Uterus (tissue), 4 donors: ENCODE measurements around the gene DAP3. TPM values are rescaled to one million over a fixed set of nuclear protein-coding genes. Genes with fewer than 3 reads are reported as not detected.
"Not testable (repeated sequence)": the region's sequence is repeated elsewhere in the genome, so short reads cannot be mapped to it uniquely, and the experiment has no call there.

ENCODE experiments used
- DNase-seq, 2 donors: peaks; one replicate each; pipeline ENCODE4 v3.0.0-alpha.2; 2019 to 2020
- H3K27ac ChIP-seq, 2 donors: fragments of 200-600 bp; sonication (generic); 1 replicate in 1 of 2; 2 replicates in 1 of 2; pipeline ENCODE4 v1.5.1; 2016 to 2018
- H3K27me3 ChIP-seq, 2 donors: fragments of 200-600 bp; sonication (generic); one replicate each; pipeline ENCODE4 v1.5.1; 2018 to 2019; ENCODE audit warnings: control low read depth in 1 of 2
- H3K36me3 ChIP-seq, 2 donors: fragments of 200-600 bp; sonication (generic); one replicate each; pipeline ENCODE4 v1.5.1; 2019; ENCODE audit warnings: control low read depth in 1 of 2
- H3K4me1 ChIP-seq, 2 donors: fragments of 200-600 bp; sonication (generic); one replicate each; pipeline ENCODE4 v1.5.1; 2018 to 2019; ENCODE audit warnings: control low read depth in 1 of 2
- H3K4me3 ChIP-seq, 2 donors: fragments of 200-600 bp; sonication (generic); 1 replicate in 1 of 2; 2 replicates in 1 of 2; pipeline ENCODE4 v1.5.1; 2018 to 2019; ENCODE audit warnings: mild to moderate bottlenecking in 1 of 2
- H3K9me3 ChIP-seq, 2 donors: fragments of 200-600 bp; sonication (generic); one replicate each; pipeline ENCODE4 v1.5.1; 2019; ENCODE audit warnings: control low read depth in 1 of 2
- CTCF ChIP-seq, 4 experiments: fragments of 200-600 bp in 2 of 4; fragments of 450-650 bp in 2 of 4; sonication (generic) in 2 of 4; IDR thresholded peaks; one replicate each; pipeline ENCODE4 v1.5.1; 2016 to 2019; ENCODE audit warnings: antibody characterized with exemption in 4 of 4, mild to moderate bottlenecking in 2 of 4, moderate library complexity in 1 of 4
- POLR2A ChIP-seq, 2 donors: fragments of 450-650 bp; IDR thresholded peaks; one replicate each; pipeline ENCODE4 v1.6.1; 2016; ENCODE audit warnings: antibody characterized with exemption in 2 of 2, mild to moderate bottlenecking in 1 of 2, moderate library complexity in 1 of 2
- intact Hi-C: fragments of 100-400 bp; cut with DNase I; formaldehyde crosslinking; loops from one replicate; pipeline ENCODE4 v1.15.1; 2023; ENCODE audit warnings: low total_unique reads
- total RNA-seq, 4 donors: library from RNA; depleted of rRNA in 3 of 4; stranded (reverse); fragments of >200 nt in 3 of 4; gene quantifications; one replicate each; pipeline versions ENCODE4 v1.1.0 to v1.2.4, GENCODE V29; 2014 to 2023
- donor health status: DM: yes; HTN: yes; CAD: no.

DAP3 gene
- total RNA-seq, 4 donors from 2014 or later, result 43.5 to 177 (median 69.6) TPM

DNA sequence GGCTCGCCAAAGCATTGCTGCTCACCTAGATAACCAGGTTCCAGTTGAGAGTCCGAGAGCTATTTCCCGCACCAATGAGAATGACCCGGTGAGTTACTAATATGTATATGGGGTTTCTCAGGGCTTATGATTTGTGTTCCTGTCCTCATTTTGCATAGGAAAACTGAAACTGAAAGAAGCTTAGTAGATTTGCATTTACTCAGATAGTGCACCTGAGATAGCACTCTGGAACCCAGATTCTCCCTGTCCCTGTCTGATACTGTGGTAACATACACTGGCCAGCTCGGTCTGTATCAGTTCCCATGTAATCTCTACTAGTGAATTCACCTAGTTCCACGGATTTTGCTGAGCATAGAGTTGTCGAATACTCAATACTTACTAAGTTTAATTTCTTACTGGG, 28.1 kb downstream of the DAP3 start:
- H3K36me3 ChIP-seq, result no peaks in the 10 kb centered on the region
- intact Hi-C loops, result no loop called here

DNA sequence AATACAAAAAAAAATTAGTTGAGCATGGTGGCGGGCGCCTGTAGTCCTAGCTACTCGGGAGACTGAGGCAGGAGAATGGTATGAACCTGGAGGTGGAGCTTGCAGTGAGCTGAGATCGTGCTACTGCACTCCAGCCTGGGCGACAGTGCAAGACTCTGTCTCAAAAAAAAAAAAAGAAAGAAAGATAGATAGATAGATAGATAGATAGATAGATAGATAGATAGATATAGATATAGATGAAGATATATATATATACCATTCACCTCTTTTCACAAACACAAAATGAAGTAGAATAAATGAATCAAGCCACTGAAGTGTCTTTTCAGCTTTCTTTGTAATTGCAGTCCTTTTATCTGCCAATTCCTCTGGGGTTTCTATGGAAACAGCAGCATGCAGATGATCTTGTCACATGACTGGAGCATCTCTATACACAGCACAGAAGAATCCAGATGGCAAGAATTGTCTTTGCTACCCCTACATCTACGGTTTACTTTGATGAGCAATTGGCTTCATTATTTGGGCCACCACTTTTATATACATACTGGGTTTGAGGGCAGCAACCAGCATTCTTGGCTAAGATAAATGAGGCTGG, 29.7 kb downstream of the DAP3 start:
- H3K27me3 ChIP-seq, H3K27ac ChIP-seq, intact Hi-C loops, H3K9me3 ChIP-seq, DNase-seq, H3K4me1 ChIP-seq, H3K4me3 ChIP-seq, H3K36me3 ChIP-seq: not testable (repeated sequence)

More for the DNA sequence above, 28.1 kb downstream of the DAP3 start:
- DNase-seq, result no peak
- no peak overlapping the region for H3K4me3 ChIP-seq
- no peaks in the 10 kb centered on the region for H3K4me1 ChIP-seq
- no peaks in the 10 kb centered on the region for H3K27me3 ChIP-seq
- no peak overlapping the region for H3K27ac ChIP-seq
- TF ChIP-seq CTCF (IDR thresholded peaks at IDR 0.05), result no peak
- no peak for TF ChIP-seq POLR2A (IDR thresholded peaks at IDR 0.05)
- H3K9me3 ChIP-seq, result no peaks in the 10 kb centered on the region

GRCh38 chr1:155719703-155720102, 30.8 kb downstream of the DAP3 start:
- no peaks in the 10 kb centered on the region for H3K27me3 ChIP-seq
- no peaks in the 10 kb centered on the region for H3K9me3 ChIP-seq
- intact Hi-C loops, result no loop called here
- no peaks in the 10 kb centered on the region for H3K4me1 ChIP-seq
- H3K36me3 ChIP-seq, result no peaks in the 10 kb centered on the region
- H3K27ac ChIP-seq, result no peak overlapping the region
- DNase-seq, result no peak
- H3K4me3 ChIP-seq, result no peak overlapping the region
- no peak for TF ChIP-seq CTCF (IDR thresholded peaks at IDR 0.05)
- TF ChIP-seq POLR2A (IDR thresholded peaks at IDR 0.05), result no peak

- H3K27me3 ChIP-seq, result no peaks in the 10 kb centered on the region
- H3K36me3 ChIP-seq, result no peaks in the 10 kb centered on the region
- no peak for DNase-seq
- TF ChIP-seq CTCF (IDR thresholded peaks at IDR 0.05) (no peak), POLR2A (IDR thresholded peaks at IDR 0.05) (no peak)
- no peaks in the 10 kb centered on the region for H3K9me3 ChIP-seq
- intact Hi-C loops, result no loop called here
- no peaks in the 10 kb centered on the region for H3K4me1 ChIP-seq
- no peak overlapping the region for H3K27ac ChIP-seq
- H3K4me3 ChIP-seq, result no peak overlapping the region
Observed at GRCh38 chr1:155725142-155725541, 36.3 kb downstream of the DAP3 start.

DNA sequence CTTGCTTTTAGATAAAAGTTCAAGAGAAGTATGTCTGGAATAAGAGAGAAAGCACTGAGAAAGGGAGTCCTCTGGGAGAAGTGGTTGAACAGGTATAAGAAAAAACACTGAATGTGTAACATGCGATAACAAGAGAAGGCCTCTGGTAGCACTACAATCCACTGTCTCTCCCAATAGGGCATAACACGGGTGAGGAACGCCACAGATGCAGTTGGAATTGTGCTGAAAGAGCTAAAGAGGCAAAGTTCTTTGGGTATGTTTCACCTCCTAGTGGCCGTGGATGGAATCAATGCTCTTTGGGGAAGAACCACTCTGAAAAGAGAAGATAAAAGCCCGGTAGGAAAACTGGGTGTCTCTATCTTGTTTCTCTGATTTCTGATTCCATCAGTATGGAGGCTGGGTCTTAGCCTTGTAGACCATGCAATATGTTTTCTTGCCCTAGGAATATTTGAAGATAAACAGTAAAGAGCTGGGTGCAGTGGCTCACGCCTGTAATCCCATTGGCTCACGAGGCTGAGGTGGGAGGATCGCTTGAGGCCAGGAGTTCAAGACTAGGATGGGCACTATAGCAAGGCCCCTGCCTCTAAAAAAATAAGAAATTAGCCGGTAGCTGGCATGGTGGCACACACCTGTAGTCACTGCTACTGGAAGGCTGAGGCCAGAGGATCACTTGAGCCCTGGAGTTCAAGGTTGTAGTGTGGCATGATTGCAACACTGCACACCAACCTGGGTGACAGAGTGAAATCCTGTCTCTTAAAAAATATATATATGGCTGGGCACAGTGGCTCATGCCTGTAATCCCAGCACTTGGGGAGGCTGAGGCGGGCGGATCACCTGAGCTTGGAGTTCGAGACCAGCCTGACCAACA, 40.4 kb downstream of the DAP3 start:
- peak in 1 of 2 donors; percentile 39 for DNase-seq
- TF ChIP-seq CTCF (IDR thresholded peaks at IDR 0.05), result peak; percentile 17 to 58 (median 38)
- no peak for TF ChIP-seq POLR2A (IDR thresholded peaks at IDR 0.05)
- H3K27ac ChIP-seq, result no peak overlapping the region

More for the DNA sequence above, 40.4 kb downstream of the DAP3 start:
- Histone ChIP-seq H3K36me3 (no peaks in the 10 kb centered on the region), H3K27me3 (no peaks in the 10 kb centered on the region), H3K4me3 (no peak overlapping the region), H3K9me3 (no peaks in the 10 kb centered on the region), H3K4me1 (no peaks in the 10 kb centered on the region)
- intact Hi-C loops, result no loop called here
